Activated CD8-positive, alpha-beta memory T cell treated with anti-CD3 and anti-CD28 coated beads for 48 hours (primary cell): ENCODE data around the gene CDK14.
"Not testable (repeated sequence)": the region's sequence is repeated elsewhere in the genome, so short reads cannot be mapped to it uniquely, and the experiment has no call there.

Experiments used
- DNase-seq, 3 experiments: peaks; one replicate each; pipeline ENCODE4 v3.0.0-alpha.2; 2020; ENCODE audit warnings: low read depth in 2 of 3, low spot score in 2 of 3

The CDK14 gene

GRCh38 chr7:90629297-90629918, 33.3 kb downstream of the CDK14 start:
- no peak for DNase-seq

- DNase-seq: no peak
These were observed 35.4 kb downstream of the CDK14 start for GRCh38 chr7:90631502-90631901.

GRCh38 chr7:90639683-90640082, 43.6 kb downstream of the CDK14 start:
- DNase-seq: not testable (repeated sequence)

- DNase-seq: no peak
These were observed 46.9 kb downstream of the CDK14 start for GRCh38 chr7:90642978-90643377.

GRCh38 chr7:90645784-90646183, 49.7 kb downstream of the CDK14 start:
- DNase-seq: no peak

- no peak for DNase-seq
These were observed 52.0 kb downstream of the CDK14 start for GRCh38 chr7:90648107-90648506.

- no peak for DNase-seq
These were observed 52.7 kb downstream of the CDK14 start for GRCh38 chr7:90648834-90649233.

GRCh38 chr7:90654718-90655427, 58.8 kb downstream of the CDK14 start:
- DNase-seq: no peak

- no peak for DNase-seq
These were observed 59.4 kb downstream of the CDK14 start for GRCh38 chr7:90655566-90655965.

GRCh38 chr7:90657481-90657880, 61.4 kb downstream of the CDK14 start:
- DNase-seq: no peak

GRCh38 chr7:90660100-90660499, 64.0 kb downstream of the CDK14 start:
- no peak for DNase-seq

- DNase-seq: no peak
These were observed 64.7 kb downstream of the CDK14 start for GRCh38 chr7:90660819-90661218.

- no peak for DNase-seq
These were observed 65.4 kb downstream of the CDK14 start for GRCh38 chr7:90661290-90662151.

- DNase-seq: no peak
These were observed 67.1 kb downstream of the CDK14 start for GRCh38 chr7:90663176-90663575.

- DNase-seq: no peak
These were observed 70.1 kb downstream of the CDK14 start for GRCh38 chr7:90666186-90666585.

- no peak for DNase-seq
These were observed 72.9 kb downstream of the CDK14 start for GRCh38 chr7:90668992-90669391.

GRCh38 chr7:90669492-90669891, 73.4 kb downstream of the CDK14 start:
- no peak for DNase-seq

GRCh38 chr7:90671571-90671970, 75.5 kb downstream of the CDK14 start:
- no peak for DNase-seq

- no peak for DNase-seq
These were observed 76.1 kb downstream of the CDK14 start for GRCh38 chr7:90672210-90672609.

- DNase-seq: no peak
These were observed 78.5 kb downstream of the CDK14 start for GRCh38 chr7:90674625-90675024.

GRCh38 chr7:90675982-90676381, 79.9 kb downstream of the CDK14 start:
- DNase-seq: no peak
